GM12801 (cell line): ENCODE measurements around the gene TFAP2E.

Source experiments
- CTCF ChIP-seq: IDR thresholded peaks from one replicate; pipeline ENCODE4 v1.5.1; 2011; ENCODE audit warnings: control low read depth; ENCODE audit not compliant: insufficient read length; ENCODE audit errors: extremely low read depth

The TFAP2E gene

GRCh38 chr1:35611655-35612054 lies 38.5 kb downstream of the TFAP2E start:
- no peak for TF ChIP-seq CTCF

- no peak for TF ChIP-seq CTCF
Observed at GRCh38 chr1:35615440-35615839, 42.3 kb downstream of the TFAP2E start.

GRCh38 chr1:35619237-35620121 lies 46.4 kb downstream of the TFAP2E start:
- no peak for TF ChIP-seq CTCF

- no peak for TF ChIP-seq CTCF
Observed at GRCh38 chr1:35622510-35623178, 49.5 kb downstream of the TFAP2E start.

- no peak for TF ChIP-seq CTCF
Observed at GRCh38 chr1:35623832-35624231, 50.7 kb downstream of the TFAP2E start.

GRCh38 chr1:35629051-35629450 lies 55.9 kb downstream of the TFAP2E start:
- no peak for TF ChIP-seq CTCF

- no peak for TF ChIP-seq CTCF
Observed at GRCh38 chr1:35631396-35631795, 58.3 kb downstream of the TFAP2E start.
